Neuronal stem cell (in vitro differentiated cells): ENCODE results near the gene GCAT.

Experiments used
- DNase-seq: peaks from one replicate; pipeline ENCODE4 v3.0.0-alpha.2; 2013; ENCODE audit warnings: low spot score
- H2AFZ ChIP-seq: one replicate; pipeline ENCODE4 v1.6.1; 2013; ENCODE audit warnings: mild to moderate bottlenecking, low read length, inconsistent platforms
- H2AK5ac ChIP-seq: 2 replicates; pipeline ENCODE4 v1.6.1; 2013; ENCODE audit warnings: low read depth, mild to moderate bottlenecking, inconsistent platforms, low read length, moderate library complexity, mixed read lengths
- H2BK120ac ChIP-seq: 2 replicates; pipeline ENCODE4 v1.6.1; 2013; ENCODE audit warnings: low read depth, mild to moderate bottlenecking, inconsistent platforms, low read length, moderate library complexity, mixed read lengths
- H2BK12ac ChIP-seq: one replicate; pipeline ENCODE4 v1.6.1; 2013; ENCODE audit warnings: low read length, inconsistent platforms
- H2BK15ac ChIP-seq: 2 replicates; pipeline ENCODE4 v1.6.1; 2013; ENCODE audit warnings: mild to moderate bottlenecking, low read length, inconsistent platforms, mixed read lengths
- H2BK5ac ChIP-seq: one replicate; pipeline ENCODE4 v1.6.1; 2013; ENCODE audit warnings: inconsistent platforms, mild to moderate bottlenecking, low read length, moderate library complexity
- H3K14ac ChIP-seq: one replicate; pipeline ENCODE4 v1.6.1; 2013; ENCODE audit warnings: low read length, inconsistent platforms
- H3K18ac ChIP-seq: 2 replicates; pipeline ENCODE4 v1.6.1; 2013; ENCODE audit warnings: low read length, inconsistent platforms
- H3K23ac ChIP-seq: 2 replicates; pipeline ENCODE4 v1.6.1; 2013; ENCODE audit warnings: low read depth, mild to moderate bottlenecking, mixed read lengths, low read length, inconsistent platforms; ENCODE audit not compliant: poor library complexity
- H3K27ac ChIP-seq: replicated peaks from 3 replicates; pipeline ENCODE4 v1.5.1; 2013; ENCODE audit warnings: low read length, inconsistent platforms
- H3K27me3 ChIP-seq, 3 experiments: 2 replicates each; pipeline ENCODE4 v1.6.1; 2013; ENCODE audit warnings: low read length in 3 of 3, mild to moderate bottlenecking in 2 of 3, inconsistent platforms in 1 of 3, low read depth in 1 of 3, mixed read lengths in 1 of 3, moderate library complexity in 1 of 3; ENCODE audit not compliant: control insufficient read depth in 3 of 3, insufficient read depth in 3 of 3
- H3K36me3 ChIP-seq, 2 donors: replicated peaks in 1 of 2; 2 replicates each; pipeline ENCODE4 v1.6.1; 2013; ENCODE audit warnings: low read length in 2 of 2; ENCODE audit not compliant: control insufficient read depth in 2 of 2, insufficient read depth in 2 of 2
- H3K4ac ChIP-seq: 2 replicates; pipeline ENCODE4 v1.6.1; 2013; ENCODE audit warnings: inconsistent platforms, mild to moderate bottlenecking, low read length, moderate library complexity
- H3K4me1 ChIP-seq, 2 donors: 1 replicate in 1 of 2; 2 replicates in 1 of 2; pipeline ENCODE4 v1.6.1; 2013; ENCODE audit warnings: low read length in 2 of 2, low read depth in 1 of 2; ENCODE audit not compliant: control insufficient read depth in 2 of 2, insufficient read depth in 1 of 2
- H3K4me2 ChIP-seq: one replicate; pipeline ENCODE4 v1.6.1; 2013; ENCODE audit warnings: mild to moderate bottlenecking, low read length, inconsistent platforms; ENCODE audit not compliant: insufficient read depth, poor library complexity, severe bottlenecking
- H3K4me3 ChIP-seq, 2 donors: 2 replicates each; pipeline ENCODE4 v1.5.1; 2013; ENCODE audit warnings: low read length in 2 of 2, mild to moderate bottlenecking in 2 of 2, inconsistent platforms in 1 of 2, moderate library complexity in 1 of 2
- H3K79me1 ChIP-seq: one replicate; pipeline ENCODE4 v1.6.1; 2013; ENCODE audit warnings: low read depth, mild to moderate bottlenecking, inconsistent platforms, low read length, moderate library complexity
- H3K9ac ChIP-seq: one replicate; pipeline ENCODE4 v1.6.1; 2013; ENCODE audit warnings: mild to moderate bottlenecking, low read depth, low read length, inconsistent platforms; ENCODE audit not compliant: poor library complexity
- H3K9me3 ChIP-seq, 2 donors: replicated peaks in 1 of 2; 2 replicates each; pipeline versions ENCODE3 to v1.6.1; 2013; ENCODE audit warnings: low read length in 2 of 2, mild to moderate bottlenecking in 2 of 2, inconsistent platforms in 1 of 2, low read depth in 1 of 2, mixed read lengths in 1 of 2, moderate library complexity in 1 of 2; ENCODE audit not compliant: control insufficient read depth in 2 of 2, insufficient read depth in 1 of 2
- H4K8ac ChIP-seq: one replicate; pipeline ENCODE4 v1.6.1; 2013; ENCODE audit warnings: low read depth, mild to moderate bottlenecking, inconsistent platforms, low read length, moderate library complexity
- H4K91ac ChIP-seq: one replicate; pipeline ENCODE4 v1.6.1; 2013; ENCODE audit warnings: low read length, low read depth, mild to moderate bottlenecking, inconsistent platforms; ENCODE audit not compliant: poor library complexity
- WGBS, 2 donors: extraction: QIAGEN DNeasy Blood & Tissue Kit; methylation state at CpG; one replicate each; pipeline ENCODE4 v1.1.7; 2013; ENCODE audit warnings: missing lambda C conversion rate in 2 of 2, mixed read lengths in 1 of 2; ENCODE audit not compliant: insufficient read length in 2 of 2, insufficient replicate concordance in 1 of 2; ENCODE audit errors: extremely low coverage in 2 of 2; 5-methylcytosine and 5-hydroxymethylcytosine counted together

Gene GCAT

GRCh38 chr22:37811867-37812266, 4.1 kb downstream of the GCAT start:
- no peaks in the 10 kb centered on the region for H3K79me1 ChIP-seq
- no peaks in the 10 kb centered on the region for H3K9me3 ChIP-seq
- H3K9ac ChIP-seq, result no peak overlapping the region
- no peak overlapping the region for H3K4ac ChIP-seq
- no peak overlapping the region for H4K8ac ChIP-seq
- no peak overlapping the region for H2BK5ac ChIP-seq
- no peak overlapping the region for H3K18ac ChIP-seq
- H3K27ac ChIP-seq, result no peak overlapping the region
- no peak overlapping the region for H3K4me2 ChIP-seq
- no peak overlapping the region for H2BK12ac ChIP-seq
- H3K4me1 ChIP-seq, result peaks cover 2 to 4% of the 10 kb centered on the region in 2 donors
- no peak overlapping the region for H4K91ac ChIP-seq
- H3K23ac ChIP-seq, result no peak overlapping the region
- no peak for DNase-seq
- peaks cover 0 to 4% (median 0%) of the 10 kb centered on the region in 3 experiments for H3K27me3 ChIP-seq
- no peak overlapping the region for H3K14ac ChIP-seq
- no peak overlapping the region for H2BK15ac ChIP-seq
- peaks cover 19 to 46% of the 10 kb centered on the region in 2 donors for H3K36me3 ChIP-seq
- H3K4me3 ChIP-seq, result no peak overlapping the region
- H2BK120ac ChIP-seq, result no peak overlapping the region
- no peak overlapping the region for H2AFZ ChIP-seq
- no peak overlapping the region for H2AK5ac ChIP-seq
- no CpG with 5 or more reads among the region's 2 CpGs for WGBS, 2 donors

- H3K27me3 ChIP-seq, result peaks cover 0 to 4% (median 0%) of the 10 kb centered on the region in 3 experiments
- no peak for DNase-seq
- no peak overlapping the region for H2BK12ac ChIP-seq
- H3K14ac ChIP-seq, result no peak overlapping the region
- WGBS, 2 donors, result no CpG with 5 or more reads among the region's 27 CpGs
- no peak overlapping the region for H2AFZ ChIP-seq
- no peak overlapping the region for H3K4ac ChIP-seq
- peaks cover under 1 to 6% of the 10 kb centered on the region in 2 donors for H3K4me1 ChIP-seq
- no peak overlapping the region for H3K23ac ChIP-seq
- H3K79me1 ChIP-seq, result no peaks in the 10 kb centered on the region
- no peak overlapping the region for H2BK5ac ChIP-seq
- peak overlapping the region; percentile 17 for H3K18ac ChIP-seq
- H2BK120ac ChIP-seq, result no peak overlapping the region
- no peak overlapping the region for H3K27ac ChIP-seq
- H2BK15ac ChIP-seq, result peak overlapping the region; percentile 58
- no peak overlapping the region for H3K4me3 ChIP-seq
- H3K36me3 ChIP-seq, result peaks cover 19 to 46% of the 10 kb centered on the region in 2 donors
- H4K91ac ChIP-seq, result no peak overlapping the region
- no peak overlapping the region for H4K8ac ChIP-seq
- H3K9me3 ChIP-seq, result no peaks in the 10 kb centered on the region
- H3K9ac ChIP-seq, result no peak overlapping the region
- H2AK5ac ChIP-seq, result no peak overlapping the region
- no peak overlapping the region for H3K4me2 ChIP-seq
Observed at GRCh38 chr22:37812869-37813678, 5.3 kb downstream of the GCAT start.

- H3K79me1 ChIP-seq, result no peaks in the 10 kb centered on the region
- no peak overlapping the region for H3K23ac ChIP-seq
- peaks cover 0 to 2% of the 10 kb centered on the region in 2 donors for H3K9me3 ChIP-seq
- no peak overlapping the region for H2AK5ac ChIP-seq
- no peak overlapping the region for H2BK15ac ChIP-seq
- H4K8ac ChIP-seq, result no peak overlapping the region
- H3K36me3 ChIP-seq, result peaks cover 16 to 33% of the 10 kb centered on the region in 2 donors
- peaks cover 0 to 24% (median 8%) of the 10 kb centered on the region in 3 experiments for H3K27me3 ChIP-seq
- no peak overlapping the region for H3K4me3 ChIP-seq
- no peak overlapping the region for H3K4me2 ChIP-seq
- H4K91ac ChIP-seq, result no peak overlapping the region
- H3K27ac ChIP-seq, result no peak overlapping the region
- no peak overlapping the region for H2AFZ ChIP-seq
- no peak overlapping the region for H3K14ac ChIP-seq
- H3K9ac ChIP-seq, result no peak overlapping the region
- peak overlapping the region; percentile 53 for H2BK5ac ChIP-seq
- no CpG with 5 or more reads among the region's 12 CpGs for WGBS, 2 donors
- no peak overlapping the region for H3K18ac ChIP-seq
- H2BK12ac ChIP-seq, result no peak overlapping the region
- DNase-seq, result no peak
- no peak overlapping the region for H3K4ac ChIP-seq
- H3K4me1 ChIP-seq, result peaks cover 3 to 11% of the 10 kb centered on the region in 2 donors
- no peak overlapping the region for H2BK120ac ChIP-seq
Observed at GRCh38 chr22:37815593-37815992, 7.9 kb downstream of the GCAT start.

GRCh38 chr22:37816543-37817180, 8.9 kb downstream of the GCAT start:
- no peak overlapping the region for H4K8ac ChIP-seq
- no peak overlapping the region for H2BK12ac ChIP-seq
- no peak overlapping the region for H3K27ac ChIP-seq
- H3K23ac ChIP-seq, result no peak overlapping the region
- no CpG with 5 or more reads among the region's 23 CpGs for WGBS, 2 donors
- no peaks in the 10 kb centered on the region for H3K79me1 ChIP-seq
- no peak overlapping the region for H2AK5ac ChIP-seq
- no peak overlapping the region for H2AFZ ChIP-seq
- H3K27me3 ChIP-seq, result peaks cover 0 to 24% (median 8%) of the 10 kb centered on the region in 3 experiments
- no peak overlapping the region for H3K4me3 ChIP-seq
- no peak overlapping the region for H2BK120ac ChIP-seq
- H4K91ac ChIP-seq, result no peak overlapping the region
- no peak overlapping the region for H3K18ac ChIP-seq
- H3K4ac ChIP-seq, result no peak overlapping the region
- peaks cover 16 to 33% of the 10 kb centered on the region in 2 donors for H3K36me3 ChIP-seq
- no peak overlapping the region for H3K4me2 ChIP-seq
- peaks cover 3 to 11% of the 10 kb centered on the region in 2 donors for H3K4me1 ChIP-seq
- peaks cover 0 to 2% of the 10 kb centered on the region in 2 donors for H3K9me3 ChIP-seq
- H3K9ac ChIP-seq, result no peak overlapping the region
- no peak overlapping the region for H3K14ac ChIP-seq
- H2BK5ac ChIP-seq, result peak overlapping the region; percentile 22
- no peak overlapping the region for H2BK15ac ChIP-seq
- no peak for DNase-seq
